ENCODE measurements around the gene CLDN14. TPM values are rescaled to one million over a fixed set of nuclear protein-coding genes. Genes with fewer than 3 reads are reported as not detected.

CLDN14 gene
- total and polyA plus RNA-seq, 12 donors: 0.22 TPM; not detected in 11

GRCh38 chr21:36461277-36461917 is 18.5 kb downstream of the CLDN14 start:
- Histone ChIP-seq H3K4me3 (no peak overlapping the region), H3K4me1 (replicated peaks in 1 of 2) (no peaks in the 10 kb centered on the region), H3K9me3 (replicated peaks in 1 of 3) (no peaks in the 10 kb centered on the region), H3K27me3 (no peaks in the 10 kb centered on the region), H3K36me3 (replicated peaks in 1 of 2) (no peaks in the 10 kb centered on the region), H3K27ac (no peak overlapping the region)
- TF ChIP-seq CTCF (IDR thresholded peaks at IDR 0.05) (no peak), POLR2A (IDR thresholded peaks at IDR 0.05) (no peak)
- 87 to 92% (median 90%) methylated on average over 16 to 34 of the region's 34 CpGs for WGBS, 4 donors
- DNase-seq: no peak
- intact Hi-C loops (cut with DNase I): no loop called here

GRCh38 chr21:36460866-36461265 is 19.1 kb downstream of the CLDN14 start:
- intact Hi-C loops (cut with DNase I): no loop called here
- Histone ChIP-seq H3K27ac (no peak overlapping the region), H3K27me3 (no peaks in the 10 kb centered on the region), H3K4me3 (no peak overlapping the region), H3K36me3 (replicated peaks in 1 of 2) (no peaks in the 10 kb centered on the region), H3K9me3 (replicated peaks in 1 of 3) (no peaks in the 10 kb centered on the region), H3K4me1 (replicated peaks in 1 of 2) (no peaks in the 10 kb centered on the region)
- 87 to 94% (median 89%) methylated on average over 8 to 16 of the region's 16 CpGs for WGBS, 4 donors
- no peak for TF ChIP-seq POLR2A (IDR thresholded peaks at IDR 0.05)
- no peak for TF ChIP-seq CTCF (IDR thresholded peaks at IDR 0.05)
- DNase-seq: no peak

GRCh38 chr21:36459098-36459497 is 20.8 kb downstream of the CLDN14 start:
- Histone ChIP-seq H3K27me3 (no peaks in the 10 kb centered on the region), H3K27ac (no peak overlapping the region), H3K36me3 (replicated peaks in 1 of 2) (no peaks in the 10 kb centered on the region), H3K4me3 (no peak overlapping the region), H3K4me1 (replicated peaks in 1 of 2) (no peaks in the 10 kb centered on the region), H3K9me3 (replicated peaks in 1 of 3) (no peaks in the 10 kb centered on the region)
- DNase-seq: no peak
- TF ChIP-seq POLR2A (IDR thresholded peaks at IDR 0.05) (no peak), CTCF (IDR thresholded peaks at IDR 0.05) (no peak)
- WGBS, 4 donors: 87 to 97% (median 95%) methylated on average over 3 to 6 of the region's 6 CpGs
- intact Hi-C loops (cut with DNase I): no loop called here

GRCh38 chr21:36456729-36457414 is 23.1 kb downstream of the CLDN14 start:
- intact Hi-C loops (cut with DNase I): no loop called here
- Histone ChIP-seq H3K36me3 (replicated peaks in 1 of 2) (no peaks in the 10 kb centered on the region), H3K9me3 (replicated peaks in 1 of 3) (no peaks in the 10 kb centered on the region), H3K27ac (no peak overlapping the region), H3K4me1 (replicated peaks in 1 of 2) (no peaks in the 10 kb centered on the region), H3K4me3 (no peak overlapping the region), H3K27me3 (no peaks in the 10 kb centered on the region)
- no peak for DNase-seq
- TF ChIP-seq POLR2A (IDR thresholded peaks at IDR 0.05) (no peak), CTCF (IDR thresholded peaks at IDR 0.05) (no peak)
- WGBS, 4 donors: 76 to 81% (median 80%) methylated on average over 3 to 7 of the region's 7 CpGs
